ENCODE results near the gene GBA2. TPM values are rescaled to one million over a fixed set of nuclear protein-coding genes. Genes with fewer than 3 reads are reported as not detected.

The GBA2 gene
- polyA plus RNA-seq, 3 donors = 18.1 to 130 (median 26.4) TPM

- intact Hi-C loops (cut with micrococcal nuclease) = no loop called here
- WGBS (ENCODE audit: insufficient coverage) = 95% methylated on average over 12 of the region's 21 CpGs
- H3K9me3 Mint-ChIP-seq = no peaks in the 10 kb centered on the region
Measured at GRCh38 chr9:35711501-35712428, 37.3 kb downstream of the GBA2 start.

More at GRCh38 chr9:35711501-35712428, 37.3 kb downstream of the GBA2 start:
- Histone ChIP-seq H4K20me1 (ENCODE audit: insufficient read depth, low read length) (peaks cover 97% of the 10 kb centered on the region), H3K27ac (ENCODE audit: low read depth in 1 of 2, low read length in 2 of 2) (peak overlapping the region in 1 of 2 donors; percentile 4), H3K79me2 (ENCODE audit: insufficient read depth, low read length) (peaks cover 7% of the 10 kb centered on the region), H2AFZ (ENCODE audit: insufficient read depth, low read depth, low read length, poor library complexity, severe bottlenecking) (no peak overlapping the region), H3K4me1 (ENCODE audit: control insufficient read depth in 1 of 2, insufficient read depth in 2 of 2, low read length in 2 of 2) (no peaks in the 10 kb centered on the region), H3K4me2 (replicated peaks; ENCODE audit: extremely low read depth, low read length, poor library complexity, severe bottlenecking) (no peak overlapping the region), H3K9me3 (replicated peaks in 1 of 2; ENCODE audit: control insufficient read depth in 1 of 2, insufficient read depth in 1 of 2, low read length in 2 of 2) (no peaks in the 10 kb centered on the region), H3K36me3 (replicated peaks in 1 of 2; ENCODE audit: control insufficient read depth in 1 of 2, insufficient read depth in 2 of 2, low read length in 2 of 2) (peaks cover 93 to 99% of the 10 kb centered on the region in 2 donors), H3K27me3 (ENCODE audit: control insufficient read depth in 2 of 2, insufficient read depth in 2 of 2, low read length in 2 of 2) (no peaks in the 10 kb centered on the region), H3K9ac (ENCODE audit: insufficient read depth, low read length, poor library complexity, severe bottlenecking) (no peak overlapping the region), H3K4me3 (replicated peaks in 1 of 3; ENCODE audit: low read depth in 2 of 3, low read length in 3 of 3) (no peak overlapping the region)
- no peak overlapping the region for H3K4me3 Mint-ChIP-seq
- TF ChIP-seq CTCF (IDR thresholded peaks at IDR 0.05) = no peak
- DNase-seq = no peak
- H3K27me3 Mint-ChIP-seq (ENCODE audit: low read depth in 3 of 3) = peaks cover 0 to 2% (median 0%) of the 10 kb centered on the region in 3 donors
- H3K4me1 Mint-ChIP-seq = no peaks in the 10 kb centered on the region
- peaks cover 0 to 90% of the 10 kb centered on the region in 2 donors for H3K36me3 Mint-ChIP-seq
- H3K27ac Mint-ChIP-seq = peak overlapping the region in 2 of 7 donors; percentile 6 to 57

All from CD14-positive monocyte (primary cell).